SK-N-SH (cell line): ENCODE measurements around the gene RAD21L1. TPM values are rescaled to one million over a fixed set of nuclear protein-coding genes. Genes with fewer than 3 reads are reported as not detected.
"Not testable (repeated sequence)": the region's sequence is repeated elsewhere in the genome, so short reads cannot be mapped to it uniquely, and the experiment has no call there.

Experiments
- CTCF ChIA-PET: fragments of 300-600, 350-600 bp; formaldehyde crosslinking; extraction: SDS; loops from one replicate; lab custom pipeline; 2021; lab: Yijun Ruan, JAX
- POLR2A ChIA-PET: fragments of 350-600 bp; sonication (Branson Sonifier 250); formaldehyde crosslinking; extraction: SDS; loops from one replicate; lab custom pipeline; 2020; ENCODE audit warnings: antibody characterized with exemption, inconsistent platforms; lab: Yijun Ruan, JAX
- DNase-seq: peaks from one replicate; pipeline ENCODE4 v3.0.0; 2012
- H2AFZ ChIP-seq: fragments of 200-600 bp; sonication (generic); 2 replicates; pipeline ENCODE4 v1.8.1; 2016; ENCODE audit warnings: antibody characterized with exemption, mild to moderate bottlenecking, low read depth
- H3F3A ChIP-seq: fragments of 200-600 bp; sonication (generic); replicated peaks from 2 replicates; pipeline ENCODE3; 2016; ENCODE audit warnings: antibody characterized with exemption, mild to moderate bottlenecking; ENCODE audit not compliant: insufficient read depth
- H3K27ac ChIP-seq, 2 experiments: fragments of 200-500 bp in 1 of 2; fragments of 200-600 bp in 1 of 2; sonication (Bioruptor generic) in 1 of 2; sonication (generic), shearing (Covaris generic) in 1 of 2; 2 replicates each; pipeline versions ENCODE4 v1.5.1 to v1.6.1; 2014 to 2016; ENCODE audit warnings: low read depth in 2 of 2, inconsistent platforms in 1 of 2, low read length in 1 of 2, mild to moderate bottlenecking in 1 of 2, mixed read lengths in 1 of 2
- H3K27me3 ChIP-seq: fragments of 200-600 bp; sonication (generic), shearing (Covaris generic); 2 replicates; pipeline ENCODE4 v1.6.1; 2016; ENCODE audit warnings: mixed run types; ENCODE audit not compliant: insufficient read depth
- H3K36me3 ChIP-seq, 2 experiments: fragments of 200-500 bp in 1 of 2; fragments of 200-600 bp in 1 of 2; sonication (Bioruptor generic) in 1 of 2; sonication (generic) in 1 of 2; replicated peaks in 1 of 2; 2 replicates each; pipeline versions ENCODE3 to v1.5.1; 2014 to 2016; ENCODE audit warnings: low read length in 1 of 2, mild to moderate bottlenecking in 1 of 2; ENCODE audit not compliant: insufficient read depth in 2 of 2, control insufficient read depth in 1 of 2
- H3K4me1 ChIP-seq, 2 experiments: fragments of 200-500 bp in 1 of 2; fragments of 200-600 bp in 1 of 2; sonication (Bioruptor generic) in 1 of 2; sonication (generic), shearing (Covaris generic) in 1 of 2; 2 replicates each; pipeline versions ENCODE4 v1.5.1 to v1.6.1; 2014 to 2016; ENCODE audit warnings: low read depth in 1 of 2, low read length in 1 of 2, mixed run types in 1 of 2; ENCODE audit not compliant: insufficient read depth in 2 of 2, control insufficient read depth in 1 of 2
- H3K4me2 ChIP-seq: fragments of 200-600 bp; sonication (generic), shearing (Covaris generic); 2 replicates; pipeline ENCODE4 v1.6.1; 2017; ENCODE audit warnings: mixed run types
- H3K4me3 ChIP-seq, 2 experiments: fragments of 200-500 bp in 1 of 2; fragments of 200-600 bp in 1 of 2; sonication (Bioruptor generic) in 1 of 2; sonication (generic), shearing (Covaris generic) in 1 of 2; 2 replicates each; pipeline versions ENCODE4 v1.5.1 to v1.8.1; 2014 to 2016; ENCODE audit warnings: low read depth in 2 of 2, inconsistent platforms in 1 of 2, low read length in 1 of 2, mild to moderate bottlenecking in 1 of 2, mixed read lengths in 1 of 2, moderate library complexity in 1 of 2
- H3K79me2 ChIP-seq: fragments of 200-600 bp; sonication (generic); 2 replicates; pipeline ENCODE4 v1.8.1; 2017; ENCODE audit warnings: mild to moderate bottlenecking; ENCODE audit not compliant: insufficient read depth
- H3K9ac ChIP-seq: fragments of 200-600 bp; sonication (generic); 2 replicates; pipeline ENCODE4 v1.6.1; 2017; ENCODE audit warnings: mixed run types
- H3K9me2 ChIP-seq: fragments of 200-600 bp; sonication (generic); 2 replicates; pipeline ENCODE4 v1.6.1; 2017; ENCODE audit warnings: mixed run types
- H3K9me3 ChIP-seq: fragments of 200-600 bp; sonication (generic); 2 replicates; pipeline ENCODE4 v1.6.1; 2017; ENCODE audit warnings: mixed run types, mild to moderate bottlenecking, moderate library complexity
- H4K20me1 ChIP-seq: fragments of 200-600 bp; sonication (generic); 2 replicates; pipeline ENCODE4 v1.6.1; 2017; ENCODE audit warnings: mild to moderate bottlenecking, mixed run types; ENCODE audit not compliant: insufficient read depth
- ELF1 ChIP-seq: IDR thresholded peaks from 2 replicates; pipeline ENCODE4 v1.4.0; 2012
- EP300 ChIP-seq, 2 experiments: IDR thresholded peaks; 2 replicates each; pipeline versions ENCODE4 v1.4.0 to v1.6.1; 2012; ENCODE audit warnings: borderline replicate concordance in 1 of 2, low read depth in 1 of 2, low read length in 1 of 2
- EZH2phosphoT487 ChIP-seq: fragments of 200-600 bp; sonication (generic); IDR thresholded peaks from 2 replicates; pipeline ENCODE4 v1.6.1; 2017; ENCODE audit warnings: low read depth, mixed run types, mild to moderate bottlenecking, antibody characterized with exemption, moderate library complexity, borderline replicate concordance
- FOSL2 ChIP-seq: IDR thresholded peaks from 2 replicates; pipeline ENCODE4 v1.4.0; 2012; ENCODE audit warnings: low read depth, mild to moderate bottlenecking, moderate library complexity, borderline replicate concordance
- FOXM1 ChIP-seq: IDR thresholded peaks from 2 replicates; pipeline ENCODE4 v1.4.0; 2012; ENCODE audit warnings: low read depth, mild to moderate bottlenecking
- IRF3 ChIP-seq: fragments of 150-350 bp; IDR thresholded peaks from 2 replicates; pipeline ENCODE4 v1.6.1; 2016; ENCODE audit warnings: mild to moderate bottlenecking, low read depth, low read length
- MAX ChIP-seq: IDR thresholded peaks from 2 replicates; pipeline ENCODE4 v1.4.0; 2012; ENCODE audit warnings: low read depth
- MEF2A ChIP-seq: IDR thresholded peaks from 2 replicates; pipeline ENCODE4 v1.4.0; 2012; ENCODE audit warnings: low read depth, borderline replicate concordance
- MXI1 ChIP-seq: IDR thresholded peaks from 2 replicates; pipeline ENCODE4 v1.6.1; 2012; ENCODE audit warnings: mild to moderate bottlenecking, low read depth, low read length, improper control_type of control experiment
- NFIC ChIP-seq: IDR thresholded peaks from 2 replicates; pipeline ENCODE4 v1.4.0; 2012; ENCODE audit warnings: borderline replicate concordance
- NRF1 ChIP-seq: IDR thresholded peaks from 2 replicates; pipeline ENCODE4 v1.6.1; 2012; ENCODE audit warnings: low read depth, mild to moderate bottlenecking, low read length
- PBX3 ChIP-seq: IDR thresholded peaks from 2 replicates; pipeline ENCODE4; 2012
- POLR2AphosphoS5 ChIP-seq: IDR thresholded peaks from 2 replicates; pipeline ENCODE4 v1.6.1; 2012; ENCODE audit warnings: low read depth, low read length
- RAD21 ChIP-seq: IDR thresholded peaks from 2 replicates; pipeline ENCODE4 v1.6.1; 2012; ENCODE audit warnings: mild to moderate bottlenecking, low read length
- RCOR1 ChIP-seq: fragments of 150-350 bp; IDR thresholded peaks from 2 replicates; pipeline ENCODE4 v1.6.1; 2017; ENCODE audit warnings: antibody characterized with exemption, low read length
- REST ChIP-seq: IDR thresholded peaks from 2 replicates; pipeline ENCODE4 v1.6.1; 2012; ENCODE audit warnings: mild to moderate bottlenecking, low read depth, low read length, moderate library complexity
- SIN3A ChIP-seq: IDR thresholded peaks from 2 replicates; pipeline ENCODE4 v1.6.1; 2012; ENCODE audit warnings: low read depth, mild to moderate bottlenecking, low read length, moderate library complexity, borderline replicate concordance
- TAF1 ChIP-seq: IDR thresholded peaks from 2 replicates; pipeline ENCODE4 v1.6.1; 2012; ENCODE audit warnings: low read depth, mild to moderate bottlenecking, low read length, moderate library complexity, borderline replicate concordance
- TEAD4 ChIP-seq: IDR thresholded peaks from 2 replicates; pipeline ENCODE4 v1.4.0; 2012; ENCODE audit warnings: mild to moderate bottlenecking, borderline replicate concordance; ENCODE audit not compliant: insufficient read depth
- YY1 ChIP-seq: IDR thresholded peaks from 2 replicates; pipeline ENCODE4 v1.4.0; 2012; ENCODE audit warnings: low read depth, mild to moderate bottlenecking
- WGBS: methylation state at CpG from one replicate; pipeline ENCODE4 v1.1.6; 2017; ENCODE audit warnings: low lambda C conversion rate; 5-methylcytosine and 5-hydroxymethylcytosine counted together
- polyA plus RNA-seq, 3 experiments: library from polyadenylated mRNA; depleted of rRNA; stranded (reverse); fragments of >200 nt; gene quantifications; 2 replicates each; pipeline ENCODE4 v1.2.3, GENCODE V29; 2012

Gene RAD21L1
- polyA plus RNA-seq, 1 of the 3 experiments (the other 2 are of a cell fraction), result 0.03 TPM

- H3K9me3 ChIP-seq, H2AFZ ChIP-seq, H3K27me3 ChIP-seq, H3K36me3 ChIP-seq, DNase-seq, POLR2A ChIA-PET, H3K27ac ChIP-seq, H3K9ac ChIP-seq, H4K20me1 ChIP-seq, H3K4me3 ChIP-seq, H3K79me2 ChIP-seq, H3K4me2 ChIP-seq, H3K9me2 ChIP-seq, H3K4me1 ChIP-seq, H3F3A ChIP-seq: not testable (repeated sequence)
- WGBS, result 50% methylated on average over 4 of the region's 4 CpGs
- CTCF ChIA-PET, result interaction anchor here (3.3 kb wide), 1 partner anchor 10 kb away, joined by 20 read pairs; no protein-coding TSS in a partner anchor
Observed at GRCh38 chr20:1222750-1223149, 3.1 kb upstream of the RAD21L1 start.

- POLR2A ChIA-PET, result no interaction called here
- no peak overlapping the region for H2AFZ ChIP-seq
- H4K20me1 ChIP-seq, result no peaks in the 10 kb centered on the region
- no peak overlapping the region for H3K4me2 ChIP-seq
- no peak for DNase-seq
- no peaks in the 10 kb centered on the region for H3K27me3 ChIP-seq
- H3K27ac ChIP-seq, result no peak overlapping the region
- H3K9ac ChIP-seq, result no peak overlapping the region
- no peaks in the 10 kb centered on the region for H3K36me3 ChIP-seq
- H3K4me3 ChIP-seq, result no peak overlapping the region
- WGBS, result 66% methylated on average over 13 of the region's 20 CpGs
- peaks cover 0 to 3% of the 10 kb centered on the region in 2 experiments; a peak in 2 of 4 replicates for H3K4me1 ChIP-seq
- H3K79me2 ChIP-seq, result no peaks in the 10 kb centered on the region
- H3F3A ChIP-seq, result peaks cover 3% of the 10 kb centered on the region
- TF ChIP-seq PBX3, result no peak
- no peak for TF ChIP-seq SIN3A
- TF ChIP-seq FOSL2, result no peak
- TF ChIP-seq TEAD4, result no peak
- no peak for TF ChIP-seq IRF3
- TF ChIP-seq MEF2A, result no peak
- no peak for TF ChIP-seq FOXM1
- TF ChIP-seq TAF1, result no peak
- no peak for TF ChIP-seq RAD21
- TF ChIP-seq MAX, result no peak
- TF ChIP-seq ELF1, result no peak
- TF ChIP-seq MXI1, result no peak
- no peak for TF ChIP-seq NFIC
- TF ChIP-seq REST, result no peak
- TF ChIP-seq EZH2phosphoT487, result no peak
- TF ChIP-seq YY1, result no peak
- no peak for TF ChIP-seq EP300 (IDR thresholded peaks at IDR 0.05; ENCODE audit: borderline replicate concordance in 1 of 2, low read depth in 1 of 2, low read length in 1 of 2)
- no peak for TF ChIP-seq NRF1
- no peak for TF ChIP-seq RCOR1
- no peak for TF ChIP-seq POLR2AphosphoS5
- H3K9me2 ChIP-seq, result no peaks in the 10 kb centered on the region
- CTCF ChIA-PET, result interaction anchor here (0.8 to 3.3 kb wide), 4 partner anchors 11 to 116 kb away, joined by 3 to 20 read pairs (median 6); no protein-coding TSS in a partner anchor
- H3K9me3 ChIP-seq, result no peaks in the 10 kb centered on the region
Observed at GRCh38 chr20:1224205-1224890, 1.5 kb upstream of the RAD21L1 start.
